WTC11 (cell line): ENCODE measurements around the gene EXOC1. TPM values are rescaled to one million over a fixed set of nuclear protein-coding genes. Genes with fewer than 3 reads are reported as not detected.
A peak's percentile ranks its signal among the peaks of the same experiment; 100 is the strongest.

Experiments
- ATAC-seq: fragments of 200-7000 bp; cut with Tn5 transposase; 2 replicates; pipeline ENCODE4 v1.10.0; 2021; ENCODE audit warnings: mild to moderate bottlenecking, moderate library complexity
- CTCF ChIA-PET: fragments of 300-600 bp; sonication (Branson Sonifier 250); formaldehyde crosslinking; loops from one replicate; lab custom pipeline; 2021; ENCODE audit warnings: antibody characterized with exemption; lab: Charles Lee
- POLR2A ChIA-PET: fragments of 350-600 bp; sonication (Branson Sonifier 250); formaldehyde crosslinking; loops from one replicate; lab custom pipeline; 2021; ENCODE audit warnings: antibody characterized with exemption; lab: Charles Lee
- DNase-seq: peaks from one replicate; pipeline ENCODE4 v3.0.0; 2021; ENCODE audit warnings: low spot score
- H3K27ac Mint-ChIP-seq: 2 replicates; pipeline ENCODE4 v1.8.0; 2021; ENCODE audit warnings: mixed read lengths
- H3K27me3 Mint-ChIP-seq: 2 replicates; pipeline ENCODE4 v1.8.0; 2021; ENCODE audit warnings: low read depth, mild to moderate bottlenecking, moderate library complexity, mixed read lengths
- H3K36me3 Mint-ChIP-seq: 2 replicates; pipeline ENCODE4 v1.8.0; 2021; ENCODE audit warnings: mixed read lengths
- H3K4me1 Mint-ChIP-seq: 2 replicates; pipeline ENCODE4 v1.8.0; 2022; ENCODE audit warnings: mixed read lengths
- H3K4me3 Mint-ChIP-seq: 2 replicates; pipeline ENCODE4 v1.8.0; 2021; ENCODE audit warnings: mild to moderate bottlenecking, moderate library complexity, mixed read lengths
- H3K9me3 Mint-ChIP-seq: 2 replicates; pipeline ENCODE4 v1.8.0; 2021; ENCODE audit warnings: mixed read lengths
- CBFB ChIP-seq: sonication (generic); formaldehyde crosslinking; IDR thresholded peaks from 2 replicates; pipeline ENCODE4 v1.8.1; 2022; ENCODE audit warnings: mild to moderate bottlenecking, low read depth, missing genetic modification reagents
- CREB1 ChIP-seq: sonication (generic); formaldehyde crosslinking; IDR thresholded peaks from 2 replicates; pipeline ENCODE4 v1.8.0; 2023; ENCODE audit warnings: mild to moderate bottlenecking, missing genetic modification reagents
- ELF4 ChIP-seq: sonication (generic); formaldehyde crosslinking; IDR thresholded peaks from 2 replicates; pipeline ENCODE4 v1.8.1; 2022; ENCODE audit warnings: low read depth, mild to moderate bottlenecking, moderate library complexity, missing genetic modification reagents
- FOXP1 ChIP-seq: sonication (generic); formaldehyde crosslinking; IDR thresholded peaks from 2 replicates; pipeline ENCODE4 v1.8.0; 2022; ENCODE audit warnings: missing genetic modification reagents, mild to moderate bottlenecking, moderate library complexity, borderline replicate concordance
- GTF2I ChIP-seq: fragments of 250-450 bp; sonication (Bioruptor Pico); conservative IDR thresholded peaks from 2 replicates; pipeline ENCODE4 v1.4.0; 2021; ENCODE audit warnings: mild to moderate bottlenecking
- JAZF1 ChIP-seq: fragments of 250-450 bp; sonication (Bioruptor Pico); IDR thresholded peaks from 2 replicates; pipeline ENCODE4 v1.9.0; 2021; ENCODE audit warnings: moderate library complexity, mild to moderate bottlenecking, inconsistent platforms
- NR2C2 ChIP-seq: sonication (generic); formaldehyde crosslinking; IDR thresholded peaks from 2 replicates; pipeline ENCODE4 v1.8.0; 2022; ENCODE audit warnings: mild to moderate bottlenecking, missing genetic modification reagents
- PRRX2 ChIP-seq: fragments of 250-450 bp; sonication (Bioruptor Pico); IDR thresholded peaks from 2 replicates; pipeline ENCODE4 v1.8.0; 2021; ENCODE audit warnings: mild to moderate bottlenecking
- SMAD4 ChIP-seq: sonication (generic); formaldehyde crosslinking; IDR thresholded peaks from 2 replicates; pipeline ENCODE4 v1.8.0; 2022; ENCODE audit warnings: mild to moderate bottlenecking, missing genetic modification reagents
- SOX15 ChIP-seq: fragments of 250-450 bp; sonication (Bioruptor Pico); IDR thresholded peaks from 2 replicates; pipeline ENCODE4 v1.9.0; 2021; ENCODE audit warnings: mild to moderate bottlenecking
- SP1 ChIP-seq: sonication (generic); formaldehyde crosslinking; conservative IDR thresholded peaks from 2 replicates; pipeline ENCODE4 v1.8.1; 2022; ENCODE audit warnings: missing genetic modification reagents
- TEAD4 ChIP-seq: sonication (generic); formaldehyde crosslinking; IDR thresholded peaks from 2 replicates; pipeline ENCODE4 v1.8.0; 2022; ENCODE audit warnings: mild to moderate bottlenecking, missing genetic modification reagents
- TP53 ChIP-seq: sonication (generic); formaldehyde crosslinking; IDR thresholded peaks from 2 replicates; pipeline ENCODE4 v1.8.1; 2023; ENCODE audit warnings: mild to moderate bottlenecking, missing genetic modification reagents
- ZNF121 ChIP-seq: sonication (generic); formaldehyde crosslinking; IDR thresholded peaks from 2 replicates; pipeline ENCODE4 v1.8.0; 2023; ENCODE audit warnings: missing genetic modification reagents
- ZNF423 ChIP-seq: fragments of 250-450 bp; sonication (Bioruptor Pico); IDR thresholded peaks from 2 replicates; pipeline ENCODE4 v2.1.2; 2022; ENCODE audit warnings: mild to moderate bottlenecking, moderate library complexity
- ZNF512 ChIP-seq: sonication (generic); formaldehyde crosslinking; IDR thresholded peaks from 2 replicates; pipeline ENCODE4 v1.8.1; 2022; ENCODE audit warnings: missing genetic modification reagents, borderline replicate concordance
- total RNA-seq: library from RNA; stranded (reverse); gene quantifications from 3 replicates; pipeline ENCODE4 v1.2.3, GENCODE V29; 2021
- TF ChIP-seq, protein P1 (sequence below): fragments of 250-450 bp; sonication (Bioruptor Pico); IDR thresholded peaks from 2 replicates; pipeline ENCODE4 v2.1.2; 2022; ENCODE audit warnings: mild to moderate bottlenecking, moderate library complexity
- TF ChIP-seq, protein P2 (sequence below): sonication (generic); formaldehyde crosslinking; IDR thresholded peaks from 2 replicates; pipeline ENCODE4 v1.8.0; 2022; ENCODE audit warnings: mild to moderate bottlenecking, missing genetic modification reagents
- TF ChIP-seq, protein P3 (sequence below): fragments of 250-450 bp; sonication (Bioruptor Pico); IDR thresholded peaks from 2 replicates; pipeline ENCODE4 v1.9.0; 2021; ENCODE audit warnings: mild to moderate bottlenecking

The EXOC1 gene
- total RNA-seq, 1 experiment from 2014 or later: 19.0 TPM

DNA sequence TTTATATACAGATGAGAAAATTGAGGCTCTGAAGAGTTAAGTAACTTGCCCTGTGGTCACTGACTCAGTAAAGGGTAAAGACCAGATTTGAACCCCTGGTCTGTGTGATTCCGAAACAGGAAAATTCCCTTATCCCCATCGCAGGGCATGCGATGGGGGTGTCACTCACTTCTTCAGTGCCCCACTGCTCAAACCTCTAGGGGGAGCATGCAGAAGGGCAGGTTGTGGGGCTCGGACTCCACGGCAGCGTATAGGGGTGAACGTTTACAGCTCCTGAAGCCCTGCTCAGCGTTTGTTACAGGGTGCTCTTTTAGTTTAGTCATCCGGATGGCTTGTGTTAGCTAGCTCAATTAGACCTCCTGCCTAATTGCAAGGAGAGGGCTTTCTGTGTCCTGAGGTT is 3.7 kb upstream of the EXOC1 start:
- peak; percentile 42 for DNase-seq
- CTCF ChIA-PET: interaction anchor here (0.8 to 1.0 kb wide), 2 partner anchors 17 to 30 kb away, joined by 3 to 4 read pairs; partner anchors contain the start of gene EXOC1L
- TF ChIP-seq TEAD4 (CRISPR knock-in tag) (no peak), ZNF512 (no peak), GTF2I (CRISPR knock-in tag) (no peak), FOXP1 (CRISPR knock-in tag) (no peak), ELF4 (CRISPR knock-in tag) (no peak), NR2C2 (CRISPR knock-in tag) (no peak), SP1 (no peak), ZNF121 (CRISPR knock-in tag) (no peak), PRRX2 (CRISPR knock-in tag) (no peak), SMAD4 (CRISPR knock-in tag) (no peak)
- TF ChIP-seq, protein P1, sequence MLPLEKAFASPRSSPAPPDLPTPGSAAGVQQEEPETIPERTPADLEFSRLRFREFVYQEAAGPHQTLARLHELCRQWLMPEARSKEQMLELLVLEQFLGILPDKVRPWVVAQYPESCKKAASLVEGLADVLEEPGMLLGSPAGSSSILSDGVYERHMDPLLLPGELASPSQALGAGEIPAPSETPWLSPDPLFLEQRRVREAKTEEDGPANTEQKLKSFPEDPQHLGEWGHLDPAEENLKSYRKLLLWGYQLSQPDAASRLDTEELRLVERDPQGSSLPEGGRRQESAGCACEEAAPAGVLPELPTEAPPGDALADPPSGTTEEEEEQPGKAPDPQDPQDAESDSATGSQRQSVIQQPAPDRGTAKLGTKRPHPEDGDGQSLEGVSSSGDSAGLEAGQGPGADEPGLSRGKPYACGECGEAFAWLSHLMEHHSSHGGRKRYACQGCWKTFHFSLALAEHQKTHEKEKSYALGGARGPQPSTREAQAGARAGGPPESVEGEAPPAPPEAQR (CRISPR knock-in tag): no peak
- TF ChIP-seq, protein P2, sequence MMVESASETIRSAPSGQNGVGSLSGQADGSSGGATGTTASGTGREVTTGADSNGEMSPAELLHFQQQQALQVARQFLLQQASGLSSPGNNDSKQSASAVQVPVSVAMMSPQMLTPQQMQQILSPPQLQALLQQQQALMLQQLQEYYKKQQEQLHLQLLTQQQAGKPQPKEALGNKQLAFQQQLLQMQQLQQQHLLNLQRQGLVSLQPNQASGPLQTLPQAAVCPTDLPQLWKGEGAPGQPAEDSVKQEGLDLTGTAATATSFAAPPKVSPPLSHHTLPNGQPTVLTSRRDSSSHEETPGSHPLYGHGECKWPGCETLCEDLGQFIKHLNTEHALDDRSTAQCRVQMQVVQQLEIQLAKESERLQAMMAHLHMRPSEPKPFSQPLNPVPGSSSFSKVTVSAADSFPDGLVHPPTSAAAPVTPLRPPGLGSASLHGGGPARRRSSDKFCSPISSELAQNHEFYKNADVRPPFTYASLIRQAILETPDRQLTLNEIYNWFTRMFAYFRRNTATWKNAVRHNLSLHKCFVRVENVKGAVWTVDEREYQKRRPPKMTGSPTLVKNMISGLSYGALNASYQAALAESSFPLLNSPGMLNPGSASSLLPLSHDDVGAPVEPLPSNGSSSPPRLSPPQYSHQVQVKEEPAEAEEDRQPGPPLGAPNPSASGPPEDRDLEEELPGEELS (CRISPR knock-in tag): no peak
- Mint-ChIP-seq H3K4me1 (peaks cover 10% of the 10 kb centered on the region), H3K36me3 (no peaks in the 10 kb centered on the region), H3K27me3 (peaks cover 12% of the 10 kb centered on the region), H3K27ac (no peak overlapping the region; the same call in 1 of the 2 replicates), H3K9me3 (no peaks in the 10 kb centered on the region), H3K4me3 (no peak overlapping the region)
- POLR2A ChIA-PET: no interaction called here
- ATAC-seq: peak; percentile 37

- H3K27ac Mint-ChIP-seq: no peak overlapping the region
- POLR2A ChIA-PET: no interaction called here
- H3K27me3 Mint-ChIP-seq: peaks cover 10% of the 10 kb centered on the region
- ATAC-seq: no peak
- TF ChIP-seq CREB1 (CRISPR knock-in tag) (no peak), ZNF423 (CRISPR knock-in tag) (no peak), JAZF1 (CRISPR knock-in tag) (no peak), CBFB (CRISPR knock-in tag) (no peak), SOX15 (CRISPR knock-in tag) (no peak), TP53 (CRISPR knock-in tag) (no peak)
- TF ChIP-seq, protein P3, sequence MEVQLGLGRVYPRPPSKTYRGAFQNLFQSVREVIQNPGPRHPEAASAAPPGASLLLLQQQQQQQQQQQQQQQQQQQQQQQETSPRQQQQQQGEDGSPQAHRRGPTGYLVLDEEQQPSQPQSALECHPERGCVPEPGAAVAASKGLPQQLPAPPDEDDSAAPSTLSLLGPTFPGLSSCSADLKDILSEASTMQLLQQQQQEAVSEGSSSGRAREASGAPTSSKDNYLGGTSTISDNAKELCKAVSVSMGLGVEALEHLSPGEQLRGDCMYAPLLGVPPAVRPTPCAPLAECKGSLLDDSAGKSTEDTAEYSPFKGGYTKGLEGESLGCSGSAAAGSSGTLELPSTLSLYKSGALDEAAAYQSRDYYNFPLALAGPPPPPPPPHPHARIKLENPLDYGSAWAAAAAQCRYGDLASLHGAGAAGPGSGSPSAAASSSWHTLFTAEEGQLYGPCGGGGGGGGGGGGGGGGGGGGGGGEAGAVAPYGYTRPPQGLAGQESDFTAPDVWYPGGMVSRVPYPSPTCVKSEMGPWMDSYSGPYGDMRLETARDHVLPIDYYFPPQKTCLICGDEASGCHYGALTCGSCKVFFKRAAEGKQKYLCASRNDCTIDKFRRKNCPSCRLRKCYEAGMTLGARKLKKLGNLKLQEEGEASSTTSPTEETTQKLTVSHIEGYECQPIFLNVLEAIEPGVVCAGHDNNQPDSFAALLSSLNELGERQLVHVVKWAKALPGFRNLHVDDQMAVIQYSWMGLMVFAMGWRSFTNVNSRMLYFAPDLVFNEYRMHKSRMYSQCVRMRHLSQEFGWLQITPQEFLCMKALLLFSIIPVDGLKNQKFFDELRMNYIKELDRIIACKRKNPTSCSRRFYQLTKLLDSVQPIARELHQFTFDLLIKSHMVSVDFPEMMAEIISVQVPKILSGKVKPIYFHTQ (CRISPR knock-in tag): no peak
- TF ChIP-seq, all 79 proteins: peak for 0
- no peak overlapping the region for H3K4me3 Mint-ChIP-seq
- no peak for DNase-seq
- CTCF ChIA-PET: no interaction called here
- H3K9me3 Mint-ChIP-seq: no peaks in the 10 kb centered on the region
- no peaks in the 10 kb centered on the region for H3K36me3 Mint-ChIP-seq
- peaks cover 10% of the 10 kb centered on the region for H3K4me1 Mint-ChIP-seq
Observed at GRCh38 chr4:55851885-55852284, 1.6 kb upstream of the EXOC1 start.
